Measurements from ENCODE around the gene CCDC110.

CCDC110 gene

DNA sequence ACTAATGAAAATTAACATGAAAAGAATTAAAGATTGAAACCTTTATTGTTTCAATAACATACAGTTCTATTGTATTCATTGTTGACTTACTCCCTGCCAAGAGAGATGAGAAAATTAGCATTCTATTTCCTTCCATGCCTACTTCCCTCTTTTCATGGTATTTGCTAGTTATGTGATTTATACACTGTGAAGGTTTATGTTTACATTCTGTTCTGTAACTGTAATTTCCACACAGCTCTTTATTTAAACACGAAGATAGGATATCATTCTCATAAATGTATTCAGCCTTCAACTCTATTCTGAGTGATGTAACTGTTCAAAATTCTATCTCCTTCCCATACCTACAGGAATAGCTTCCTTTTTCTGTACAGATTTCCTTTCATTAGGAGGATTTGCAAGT lies 6.6 kb downstream of the CCDC110 start:
- TF ChIP-seq, protein P1, sequence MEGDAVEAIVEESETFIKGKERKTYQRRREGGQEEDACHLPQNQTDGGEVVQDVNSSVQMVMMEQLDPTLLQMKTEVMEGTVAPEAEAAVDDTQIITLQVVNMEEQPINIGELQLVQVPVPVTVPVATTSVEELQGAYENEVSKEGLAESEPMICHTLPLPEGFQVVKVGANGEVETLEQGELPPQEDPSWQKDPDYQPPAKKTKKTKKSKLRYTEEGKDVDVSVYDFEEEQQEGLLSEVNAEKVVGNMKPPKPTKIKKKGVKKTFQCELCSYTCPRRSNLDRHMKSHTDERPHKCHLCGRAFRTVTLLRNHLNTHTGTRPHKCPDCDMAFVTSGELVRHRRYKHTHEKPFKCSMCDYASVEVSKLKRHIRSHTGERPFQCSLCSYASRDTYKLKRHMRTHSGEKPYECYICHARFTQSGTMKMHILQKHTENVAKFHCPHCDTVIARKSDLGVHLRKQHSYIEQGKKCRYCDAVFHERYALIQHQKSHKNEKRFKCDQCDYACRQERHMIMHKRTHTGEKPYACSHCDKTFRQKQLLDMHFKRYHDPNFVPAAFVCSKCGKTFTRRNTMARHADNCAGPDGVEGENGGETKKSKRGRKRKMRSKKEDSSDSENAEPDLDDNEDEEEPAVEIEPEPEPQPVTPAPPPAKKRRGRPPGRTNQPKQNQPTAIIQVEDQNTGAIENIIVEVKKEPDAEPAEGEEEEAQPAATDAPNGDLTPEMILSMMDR (IDR thresholded peaks at IDR 0.05; ENCODE audit: unreplicated experiment in 3 of 3), result no peak
- no peak overlapping the region for H3K27ac Mint-ChIP-seq
- H3K27me3 Mint-ChIP-seq (ENCODE audit: low read depth), result peaks cover 33% of the 10 kb centered on the region
- peaks cover 9% of the 10 kb centered on the region for H3K4me1 Mint-ChIP-seq
- H3K4me3 Mint-ChIP-seq, result no peak overlapping the region
- H3K9me3 Mint-ChIP-seq, result no peaks in the 10 kb centered on the region
- no peaks in the 10 kb centered on the region for H3K36me3 Mint-ChIP-seq (ENCODE audit: low read depth)

DNA sequence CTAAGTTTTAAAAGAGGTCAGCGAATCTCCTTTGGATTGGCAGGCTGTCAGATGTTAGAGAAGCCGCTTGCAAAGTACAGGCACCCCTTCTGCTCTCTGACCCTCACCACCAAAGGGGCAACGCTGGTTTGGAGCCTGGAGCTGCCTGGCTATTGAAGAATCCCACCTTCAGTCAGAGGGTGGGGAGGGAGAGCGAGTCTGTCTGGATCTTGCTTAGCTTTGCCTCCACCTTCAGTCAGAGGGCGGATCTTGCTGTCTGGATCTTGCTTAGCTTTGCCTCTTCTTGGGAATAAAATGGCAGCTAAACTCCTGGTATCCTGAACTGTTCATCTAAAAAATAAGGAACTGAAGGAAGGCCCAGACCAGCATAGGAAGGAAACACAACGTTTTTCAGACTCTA lies 7.3 kb downstream of the CCDC110 start:
- TF ChIP-seq, protein P1 (IDR thresholded peaks at IDR 0.05; ENCODE audit: unreplicated experiment in 3 of 3), result no peak
- no peaks in the 10 kb centered on the region for H3K36me3 Mint-ChIP-seq (ENCODE audit: low read depth)
- peaks cover 29% of the 10 kb centered on the region for H3K27me3 Mint-ChIP-seq (ENCODE audit: low read depth)
- no peak overlapping the region for H3K27ac Mint-ChIP-seq
- H3K4me1 Mint-ChIP-seq, result peaks cover 9% of the 10 kb centered on the region
- H3K9me3 Mint-ChIP-seq, result no peaks in the 10 kb centered on the region
- no peak overlapping the region for H3K4me3 Mint-ChIP-seq

GRCh38 chr4:185463541-185463940 lies 8.0 kb downstream of the CCDC110 start:
- Mint-ChIP-seq H3K4me3 (no peak overlapping the region), H3K27me3 (ENCODE audit: low read depth) (peaks cover 24% of the 10 kb centered on the region), H3K36me3 (ENCODE audit: low read depth) (no peaks in the 10 kb centered on the region), H3K27ac (no peak overlapping the region), H3K9me3 (no peaks in the 10 kb centered on the region), H3K4me1 (peaks cover 9% of the 10 kb centered on the region)
- TF ChIP-seq, protein P1 (IDR thresholded peaks at IDR 0.05; ENCODE audit: unreplicated experiment in 3 of 3), result no peak

DNA sequence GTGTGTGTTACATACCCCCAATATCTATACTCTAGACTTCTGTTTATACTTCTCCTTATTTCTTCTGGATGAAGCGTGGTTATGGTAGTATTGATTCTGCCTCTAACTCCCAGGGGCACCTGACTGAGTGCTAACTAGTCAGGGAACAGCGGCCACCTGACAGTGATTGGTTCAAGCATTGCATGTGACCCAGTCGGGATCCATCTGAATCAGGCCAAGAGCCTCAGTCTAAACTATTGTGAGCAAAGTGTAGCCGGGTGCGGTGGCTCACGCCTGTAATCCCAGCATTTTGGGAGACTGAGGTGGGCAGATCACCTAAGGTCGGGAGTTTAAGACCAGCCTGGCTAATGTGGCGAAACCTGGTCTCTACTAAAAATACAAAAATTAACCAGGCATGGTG lies 10.0 kb downstream of the CCDC110 start:
- H3K9me3 Mint-ChIP-seq, result no peaks in the 10 kb centered on the region
- H3K27ac Mint-ChIP-seq, result no peak overlapping the region
- H3K27me3 Mint-ChIP-seq (ENCODE audit: low read depth), result peaks cover 8% of the 10 kb centered on the region
- H3K4me3 Mint-ChIP-seq, result no peak overlapping the region
- peaks cover 9% of the 10 kb centered on the region for H3K4me1 Mint-ChIP-seq
- H3K36me3 Mint-ChIP-seq (ENCODE audit: low read depth), result no peaks in the 10 kb centered on the region
- TF ChIP-seq, protein P1 (IDR thresholded peaks at IDR 0.05; ENCODE audit: unreplicated experiment in 3 of 3), result no peak

DNA sequence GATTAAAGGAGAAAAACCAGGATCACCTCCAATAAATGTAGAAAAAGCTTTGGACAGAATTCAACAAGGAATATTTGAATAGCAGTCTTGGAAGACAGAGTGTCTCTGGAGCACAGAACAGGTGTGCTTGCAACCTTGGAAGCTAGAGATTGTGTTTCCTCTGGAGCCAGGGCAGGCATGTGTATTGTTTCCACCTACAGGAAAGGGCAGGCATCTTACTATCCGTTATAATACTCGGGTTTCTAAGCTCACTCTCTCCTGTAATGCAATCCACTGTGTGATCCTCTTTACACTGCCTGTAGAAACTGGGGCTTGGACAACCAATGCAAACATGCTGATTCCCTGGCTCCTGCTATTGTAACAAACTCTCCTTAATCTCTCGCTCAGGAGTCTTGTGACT lies 14.4 kb downstream of the CCDC110 start:
- TF ChIP-seq, protein P1 (IDR thresholded peaks at IDR 0.05; ENCODE audit: unreplicated experiment in 3 of 3), result no peak
- H3K4me3 Mint-ChIP-seq, result no peak overlapping the region
- no peaks in the 10 kb centered on the region for H3K9me3 Mint-ChIP-seq
- H3K27me3 Mint-ChIP-seq (ENCODE audit: low read depth), result peaks cover 4% of the 10 kb centered on the region
- H3K27ac Mint-ChIP-seq, result no peak overlapping the region
- no peaks in the 10 kb centered on the region for H3K36me3 Mint-ChIP-seq (ENCODE audit: low read depth)
- no peaks in the 10 kb centered on the region for H3K4me1 Mint-ChIP-seq

DNA sequence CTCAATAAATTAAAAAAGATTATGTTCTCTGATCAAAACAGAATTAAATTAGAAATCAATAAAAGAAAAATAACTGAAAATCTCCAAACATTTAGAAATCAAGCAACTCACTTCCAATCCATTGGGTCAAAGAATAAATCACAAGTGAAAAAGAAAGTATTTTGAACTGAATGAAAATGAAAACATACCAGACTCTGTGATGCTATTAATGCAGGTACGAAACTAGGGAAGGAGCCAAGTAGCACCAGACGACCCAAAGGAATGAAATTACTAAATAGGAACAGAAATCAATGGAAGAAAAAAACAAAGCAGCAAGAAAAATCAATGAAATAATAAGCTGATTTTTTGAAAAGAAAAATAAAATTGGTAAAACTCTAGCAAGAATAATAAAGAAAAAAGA lies 15.4 kb downstream of the CCDC110 start:
- H3K4me1 Mint-ChIP-seq, result no peaks in the 10 kb centered on the region

More for the DNA sequence above, 15.4 kb downstream of the CCDC110 start:
- TF ChIP-seq, protein P1 (IDR thresholded peaks at IDR 0.05; ENCODE audit: unreplicated experiment in 3 of 3), result no peak
- Mint-ChIP-seq H3K27me3 (ENCODE audit: low read depth) (peaks cover 4% of the 10 kb centered on the region), H3K36me3 (ENCODE audit: low read depth) (no peaks in the 10 kb centered on the region), H3K27ac (no peak overlapping the region), H3K4me3 (no peak overlapping the region), H3K9me3 (no peaks in the 10 kb centered on the region)
